Coronary artery (tissue), 2 donors: ENCODE data around the gene CNPPD1.

Experiments
- DNase-seq: peaks from one replicate; pipeline ENCODE4 v3.0.0-alpha.2; 2017; ENCODE audit warnings: low spot score
- H3K27ac ChIP-seq, 2 donors: fragments of 200-600 bp; sonication (generic); one replicate each; pipeline ENCODE4 v1.5.1; 2016 to 2019
- H3K4me3 ChIP-seq: fragments of 200-600 bp; sonication (generic); 2 replicates; pipeline ENCODE4 v1.5.1; 2016; ENCODE audit warnings: mild to moderate bottlenecking, moderate library complexity
- TF ChIP-seq, protein P1 (sequence below): fragments of 200-600 bp; sonication (generic); IDR thresholded peaks from one replicate; pipeline ENCODE4 v1.5.1; 2019; ENCODE audit warnings: antibody characterized with exemption

The CNPPD1 gene

DNA sequence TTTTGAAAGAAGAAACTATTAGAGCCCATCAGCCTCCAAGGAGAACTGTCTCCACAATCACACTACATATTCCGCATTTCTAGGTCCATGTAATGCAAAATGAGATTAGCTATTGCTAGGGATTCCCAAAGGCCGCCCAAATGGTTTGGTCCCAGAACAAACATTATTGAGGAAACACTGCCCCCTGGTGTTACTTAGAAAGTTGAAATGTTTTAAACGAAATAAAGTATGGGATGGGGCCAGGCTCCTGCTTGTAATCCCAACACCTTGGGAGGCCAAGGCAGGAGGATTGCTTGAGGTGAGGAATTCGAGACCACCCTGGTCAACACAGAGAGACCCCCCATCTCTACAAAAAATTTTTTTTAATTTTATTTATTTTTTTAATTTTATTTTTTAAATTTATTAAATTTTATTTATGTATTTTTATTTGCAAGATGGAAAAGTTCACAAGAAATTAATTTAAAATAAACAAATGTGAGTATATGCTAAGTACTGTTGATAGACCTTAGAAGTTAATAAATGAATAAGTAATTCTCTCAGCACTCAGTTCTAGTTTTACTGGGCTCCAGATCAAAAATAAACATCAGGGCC is 21.6 kb downstream of the CNPPD1 start:
- no peak for DNase-seq
- TF ChIP-seq, protein P1, sequence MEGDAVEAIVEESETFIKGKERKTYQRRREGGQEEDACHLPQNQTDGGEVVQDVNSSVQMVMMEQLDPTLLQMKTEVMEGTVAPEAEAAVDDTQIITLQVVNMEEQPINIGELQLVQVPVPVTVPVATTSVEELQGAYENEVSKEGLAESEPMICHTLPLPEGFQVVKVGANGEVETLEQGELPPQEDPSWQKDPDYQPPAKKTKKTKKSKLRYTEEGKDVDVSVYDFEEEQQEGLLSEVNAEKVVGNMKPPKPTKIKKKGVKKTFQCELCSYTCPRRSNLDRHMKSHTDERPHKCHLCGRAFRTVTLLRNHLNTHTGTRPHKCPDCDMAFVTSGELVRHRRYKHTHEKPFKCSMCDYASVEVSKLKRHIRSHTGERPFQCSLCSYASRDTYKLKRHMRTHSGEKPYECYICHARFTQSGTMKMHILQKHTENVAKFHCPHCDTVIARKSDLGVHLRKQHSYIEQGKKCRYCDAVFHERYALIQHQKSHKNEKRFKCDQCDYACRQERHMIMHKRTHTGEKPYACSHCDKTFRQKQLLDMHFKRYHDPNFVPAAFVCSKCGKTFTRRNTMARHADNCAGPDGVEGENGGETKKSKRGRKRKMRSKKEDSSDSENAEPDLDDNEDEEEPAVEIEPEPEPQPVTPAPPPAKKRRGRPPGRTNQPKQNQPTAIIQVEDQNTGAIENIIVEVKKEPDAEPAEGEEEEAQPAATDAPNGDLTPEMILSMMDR: peak; percentile 58
- no peak overlapping the region for H3K4me3 ChIP-seq
- no peak overlapping the region for H3K27ac ChIP-seq

DNA sequence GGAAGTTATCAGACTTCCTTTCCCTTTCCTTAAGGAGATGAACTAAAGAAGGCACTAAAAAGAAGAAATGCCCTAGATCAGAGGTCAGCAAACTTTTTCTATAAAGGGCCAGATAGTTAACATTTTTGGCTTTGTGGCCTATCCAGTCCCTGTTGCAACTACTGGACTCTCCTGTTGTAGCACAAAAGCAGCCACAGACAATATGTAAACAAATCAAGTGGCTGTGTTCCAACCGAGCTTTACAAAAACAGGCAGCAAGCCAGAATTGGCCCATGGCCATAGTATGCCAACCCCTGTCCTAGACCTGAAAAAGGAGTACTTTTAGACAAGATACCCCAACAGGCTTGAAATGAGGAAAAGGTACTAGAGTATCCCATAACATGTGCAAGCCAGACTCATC is 27.1 kb downstream of the CNPPD1 start:
- H3K4me3 ChIP-seq: no peak overlapping the region
- no peak for DNase-seq
- TF ChIP-seq, protein P1: no peak
- H3K27ac ChIP-seq: no peak overlapping the region

- peak; percentile 79 for DNase-seq
- H3K4me3 ChIP-seq: no peak overlapping the region
- TF ChIP-seq, protein P1: no peak
- peak overlapping the region in 1 of 2 donors; percentile 63 for H3K27ac ChIP-seq
Observed at GRCh38 chr2:219142329-219142728, 34.4 kb downstream of the CNPPD1 start.

DNA sequence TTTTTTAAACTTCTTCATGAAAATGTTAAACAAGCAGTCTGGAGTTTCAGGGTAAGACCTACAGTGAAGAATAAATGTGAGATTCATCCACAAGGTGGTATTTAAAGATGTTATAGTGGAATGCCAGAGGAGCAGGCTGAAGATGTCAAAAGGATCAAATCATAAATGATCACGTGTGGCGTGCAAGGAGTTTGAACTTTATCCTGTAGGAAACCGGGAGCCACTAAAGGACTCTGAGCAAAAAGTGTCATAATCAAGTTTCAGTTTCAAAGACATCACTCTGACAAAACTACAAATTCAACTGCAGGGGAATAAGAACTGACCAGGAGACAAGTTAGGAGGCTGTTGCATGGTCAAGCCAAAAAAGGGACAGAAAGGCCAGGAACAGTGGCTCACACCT is 36.0 kb downstream of the CNPPD1 start:
- H3K4me3 ChIP-seq: no peak overlapping the region
- H3K27ac ChIP-seq: no peak overlapping the region
- TF ChIP-seq, protein P1: no peak
- DNase-seq: no peak

GRCh38 chr2:219133976-219134375 is 42.7 kb downstream of the CNPPD1 start:
- Histone ChIP-seq H3K27ac (no peak overlapping the region), H3K4me3 (no peak overlapping the region)
- no peak for DNase-seq
- TF ChIP-seq, protein P1: no peak

DNA sequence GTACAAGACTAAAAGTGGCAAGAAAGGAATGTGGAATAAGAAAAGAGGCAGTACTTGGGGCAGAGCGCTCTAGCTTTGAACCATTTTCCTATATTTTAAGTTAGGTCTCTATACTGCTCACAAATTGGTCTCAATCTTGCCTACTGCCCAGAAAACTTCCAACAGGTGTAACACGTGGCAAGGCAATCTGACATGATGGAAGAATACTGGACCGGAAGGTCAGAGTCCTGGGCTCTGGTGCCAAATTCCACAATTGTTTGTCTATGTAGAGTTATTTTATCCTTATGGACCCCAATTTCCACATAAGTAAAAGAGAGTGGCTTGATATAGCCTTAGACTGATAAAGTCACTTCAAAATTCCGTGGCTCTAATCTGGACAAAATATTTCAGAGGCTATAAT is 45.0 kb downstream of the CNPPD1 start:
- no peak overlapping the region for H3K27ac ChIP-seq
- TF ChIP-seq, protein P1: no peak
- DNase-seq: no peak
- H3K4me3 ChIP-seq: no peak overlapping the region

GRCh38 chr2:219131327-219131726 is 45.4 kb downstream of the CNPPD1 start:
- TF ChIP-seq, protein P1: no peak
- Histone ChIP-seq H3K27ac (no peak overlapping the region), H3K4me3 (no peak overlapping the region)
- DNase-seq: no peak
